ENCODE results near the gene HEYL. TPM values are rescaled to one million over a fixed set of nuclear protein-coding genes. Genes with fewer than 3 reads are reported as not detected.

HEYL gene
- total RNA-seq, 2 donors from 2014 or later = 45.6 to 91.2 TPM

GRCh38 chr1:39659538-39659937, 20.1 kb upstream of the HEYL start:
- ATAC-seq (ENCODE audit: insufficient number of reproducible peaks, low FRiP score, low read depth) = no peak
- no peaks in the 10 kb centered on the region for H3K36me3 ChIP-seq
- no peak overlapping the region for H3K27ac ChIP-seq
- no peaks in the 10 kb centered on the region for H3K9me3 ChIP-seq
- no peak for TF ChIP-seq CTCF (IDR thresholded peaks at IDR 0.05)
- H3K4me3 ChIP-seq = no peak overlapping the region
- H3K27me3 ChIP-seq (replicated peaks; ENCODE audit: insufficient read depth) = no peaks in the 10 kb centered on the region
- no peaks in the 10 kb centered on the region for H3K4me1 ChIP-seq (ENCODE audit: control insufficient read depth in 1 of 2, low read depth in 2 of 2)
- no peak for DNase-seq (ENCODE audit: low spot score)

GRCh38 chr1:39659110-39659509, 19.7 kb upstream of the HEYL start:
- no peaks in the 10 kb centered on the region for H3K9me3 ChIP-seq
- no peaks in the 10 kb centered on the region for H3K27me3 ChIP-seq (replicated peaks; ENCODE audit: insufficient read depth)
- DNase-seq (ENCODE audit: low spot score) (no peak), ATAC-seq (ENCODE audit: insufficient number of reproducible peaks, low FRiP score, low read depth) (no peak)
- no peaks in the 10 kb centered on the region for H3K4me1 ChIP-seq (ENCODE audit: control insufficient read depth in 1 of 2, low read depth in 2 of 2)
- TF ChIP-seq CTCF (IDR thresholded peaks at IDR 0.05) = no peak
- no peaks in the 10 kb centered on the region for H3K36me3 ChIP-seq
- H3K4me3 ChIP-seq = no peak overlapping the region
- H3K27ac ChIP-seq = no peak overlapping the region

GRCh38 chr1:39657923-39658485, 18.6 kb upstream of the HEYL start:
- no peak overlapping the region for H3K4me3 ChIP-seq
- H3K27me3 ChIP-seq (replicated peaks; ENCODE audit: insufficient read depth) = no peaks in the 10 kb centered on the region
- H3K36me3 ChIP-seq = no peaks in the 10 kb centered on the region
- no peak for ATAC-seq (ENCODE audit: insufficient number of reproducible peaks, low FRiP score, low read depth)
- no peak for DNase-seq (ENCODE audit: low spot score)
- H3K9me3 ChIP-seq = no peaks in the 10 kb centered on the region
- no peak overlapping the region for H3K27ac ChIP-seq
- TF ChIP-seq CTCF (IDR thresholded peaks at IDR 0.05) = peak; percentile 71
- peaks cover 0 to 10% of the 10 kb centered on the region in 2 donors for H3K4me1 ChIP-seq (ENCODE audit: control insufficient read depth in 1 of 2, low read depth in 2 of 2)

- no peak overlapping the region for H3K4me3 ChIP-seq
- no peak for TF ChIP-seq CTCF (IDR thresholded peaks at IDR 0.05)
- H3K9me3 ChIP-seq = no peaks in the 10 kb centered on the region
- H3K27me3 ChIP-seq (replicated peaks; ENCODE audit: insufficient read depth) = no peaks in the 10 kb centered on the region
- peaks cover 0 to 16% of the 10 kb centered on the region in 2 donors for H3K4me1 ChIP-seq (ENCODE audit: control insufficient read depth in 1 of 2, low read depth in 2 of 2)
- no peak for DNase-seq (ENCODE audit: low spot score)
- no peak overlapping the region for H3K27ac ChIP-seq
- H3K36me3 ChIP-seq = no peaks in the 10 kb centered on the region
- no peak for ATAC-seq (ENCODE audit: insufficient number of reproducible peaks, low FRiP score, low read depth)
Measured at GRCh38 chr1:39657402-39657801, 18.0 kb upstream of the HEYL start.

- TF ChIP-seq CTCF (IDR thresholded peaks at IDR 0.05) = no peak
- ATAC-seq (ENCODE audit: insufficient number of reproducible peaks, low FRiP score, low read depth) (no peak), DNase-seq (ENCODE audit: low spot score) (no peak)
- Histone ChIP-seq H3K4me3 (no peak overlapping the region), H3K36me3 (no peaks in the 10 kb centered on the region), H3K27ac (no peak overlapping the region), H3K4me1 (ENCODE audit: control insufficient read depth in 1 of 2, low read depth in 2 of 2) (peaks cover 0 to 25% of the 10 kb centered on the region in 2 donors), H3K9me3 (no peaks in the 10 kb centered on the region), H3K27me3 (replicated peaks; ENCODE audit: insufficient read depth) (no peaks in the 10 kb centered on the region)
Measured at GRCh38 chr1:39656391-39656790, 16.9 kb upstream of the HEYL start.

Data from thoracic aorta (tissue), 2 donors.